ENCODE results near the gene PPM1N. TPM values are rescaled to one million over a fixed set of nuclear protein-coding genes. Genes with fewer than 3 reads are reported as not detected.

The PPM1N gene, protein sequence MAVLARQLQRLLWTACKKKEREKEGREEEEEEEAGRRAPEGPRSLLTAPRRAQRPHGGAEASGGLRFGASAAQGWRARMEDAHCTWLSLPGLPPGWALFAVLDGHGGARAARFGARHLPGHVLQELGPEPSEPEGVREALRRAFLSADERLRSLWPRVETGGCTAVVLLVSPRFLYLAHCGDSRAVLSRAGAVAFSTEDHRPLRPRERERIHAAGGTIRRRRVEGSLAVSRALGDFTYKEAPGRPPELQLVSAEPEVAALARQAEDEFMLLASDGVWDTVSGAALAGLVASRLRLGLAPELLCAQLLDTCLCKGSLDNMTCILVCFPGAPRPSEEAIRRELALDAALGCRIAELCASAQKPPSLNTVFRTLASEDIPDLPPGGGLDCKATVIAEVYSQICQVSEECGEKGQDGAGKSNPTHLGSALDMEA
- under 1 TPM in 1 of 4 donors, not detected in 3; 0.60 TPM for total RNA-seq
- polyA plus RNA-seq: under 1 TPM; 0.29 to 0.90 (median 0.31) TPM
- long read RNA-seq, donor 1: 0 reads
- long read RNA-seq, donor 2, partial matches to known transcripts: 0 of 2 reads
- long read RNA-seq, donor 2, other reads (novel, unspliced or antisense): 1 of 2 reads

DNA sequence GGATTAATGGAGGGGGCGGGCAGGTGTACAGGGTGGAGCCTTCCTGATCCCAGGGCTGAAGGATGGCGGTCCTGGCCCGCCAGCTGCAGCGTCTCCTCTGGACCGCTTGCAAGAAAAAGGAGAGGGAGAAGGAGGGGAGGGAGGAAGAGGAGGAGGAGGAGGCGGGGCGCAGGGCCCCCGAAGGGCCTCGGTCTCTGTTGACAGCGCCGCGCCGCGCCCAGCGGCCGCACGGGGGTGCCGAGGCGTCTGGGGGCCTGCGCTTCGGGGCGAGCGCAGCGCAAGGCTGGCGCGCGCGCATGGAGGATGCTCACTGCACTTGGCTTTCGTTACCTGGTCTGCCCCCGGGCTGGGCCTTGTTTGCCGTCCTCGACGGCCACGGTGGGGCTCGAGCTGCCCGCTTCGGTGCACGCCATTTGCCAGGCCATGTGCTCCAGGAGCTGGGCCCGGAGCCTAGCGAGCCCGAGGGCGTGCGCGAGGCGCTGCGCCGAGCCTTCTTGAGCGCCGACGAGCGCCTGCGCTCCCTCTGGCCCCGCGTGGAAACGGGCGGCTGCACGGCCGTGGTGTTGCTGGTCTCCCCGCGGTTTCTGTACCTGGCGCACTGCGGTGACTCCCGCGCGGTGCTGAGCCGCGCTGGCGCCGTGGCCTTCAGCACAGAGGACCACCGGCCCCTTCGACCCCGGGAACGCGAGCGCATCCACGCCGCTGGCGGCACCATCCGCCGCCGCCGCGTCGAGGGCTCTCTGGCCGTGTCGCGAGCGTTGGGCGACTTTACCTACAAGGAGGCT, at the start of gene PPM1N:
Gene PPM1N, plus strand, starts transcription at position 33 of the 785 bp plus-strand sequence. Its CDS starts 30 bp downstream, at position 63.
- WGBS, 3 donors: 1 to 2% (median 2%) methylated on average over 62 to 89 of the region's 89 CpGs
- Histone ChIP-seq H3K9me3 (no peaks in the 10 kb centered on the region), H3K4me3 (peak within 1 kb of the TSS; percentile 52), H3K27me3 (ENCODE audit: insufficient read depth in 3 of 3, low read length in 2 of 3) (peaks cover 0 to 43% (median 2%) of the 10 kb centered on the region in 3 donors), H3K36me3 (ENCODE audit: insufficient read depth in 1 of 2, low read depth in 1 of 2) (no peaks in the 10 kb centered on the region), H3K4me1 (peaks cover 9% of the 10 kb centered on the region), H3K27ac (no peak within 1 kb of the TSS)
- intact Hi-C loops (cut with DNase I): loop anchor here (1.0 to 10.0 kb wide), 3 partner anchors 21 to 174 kb away; partner anchors contain the start of gene CKM (in 1 of the 2)
- DNase-seq (peak in 1 of 2 donors; percentile 66), ATAC-seq (no peak)
- TF ChIP-seq, protein P1, sequence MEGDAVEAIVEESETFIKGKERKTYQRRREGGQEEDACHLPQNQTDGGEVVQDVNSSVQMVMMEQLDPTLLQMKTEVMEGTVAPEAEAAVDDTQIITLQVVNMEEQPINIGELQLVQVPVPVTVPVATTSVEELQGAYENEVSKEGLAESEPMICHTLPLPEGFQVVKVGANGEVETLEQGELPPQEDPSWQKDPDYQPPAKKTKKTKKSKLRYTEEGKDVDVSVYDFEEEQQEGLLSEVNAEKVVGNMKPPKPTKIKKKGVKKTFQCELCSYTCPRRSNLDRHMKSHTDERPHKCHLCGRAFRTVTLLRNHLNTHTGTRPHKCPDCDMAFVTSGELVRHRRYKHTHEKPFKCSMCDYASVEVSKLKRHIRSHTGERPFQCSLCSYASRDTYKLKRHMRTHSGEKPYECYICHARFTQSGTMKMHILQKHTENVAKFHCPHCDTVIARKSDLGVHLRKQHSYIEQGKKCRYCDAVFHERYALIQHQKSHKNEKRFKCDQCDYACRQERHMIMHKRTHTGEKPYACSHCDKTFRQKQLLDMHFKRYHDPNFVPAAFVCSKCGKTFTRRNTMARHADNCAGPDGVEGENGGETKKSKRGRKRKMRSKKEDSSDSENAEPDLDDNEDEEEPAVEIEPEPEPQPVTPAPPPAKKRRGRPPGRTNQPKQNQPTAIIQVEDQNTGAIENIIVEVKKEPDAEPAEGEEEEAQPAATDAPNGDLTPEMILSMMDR (IDR thresholded peaks at IDR 0.05): no peak

DNA sequence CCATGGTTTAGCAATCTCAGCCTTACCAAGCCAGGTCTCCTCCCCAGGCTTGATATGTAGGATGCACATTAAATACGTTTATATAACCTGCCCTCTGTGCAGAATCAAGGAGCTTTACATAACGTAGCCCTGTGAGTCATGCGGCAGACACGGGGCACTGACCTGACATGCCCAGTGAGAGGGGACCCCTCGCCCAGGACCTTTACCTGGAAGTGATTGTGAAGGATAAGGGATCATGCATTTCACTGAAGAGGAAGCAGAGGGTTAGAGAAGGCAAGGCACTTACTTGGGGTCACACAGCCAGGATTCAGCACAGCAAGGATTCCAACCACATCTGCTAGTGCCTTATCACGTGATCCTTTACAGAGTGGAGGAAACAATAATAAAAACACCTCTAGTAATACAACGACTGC, 49.4 kb upstream of the PPM1N start:
- Histone ChIP-seq H3K9me3 (no peaks in the 10 kb centered on the region), H3K36me3 (ENCODE audit: insufficient read depth in 1 of 2, low read depth in 1 of 2) (no peaks in the 10 kb centered on the region), H3K4me3 (no peak overlapping the region), H3K4me1 (peaks cover 24% of the 10 kb centered on the region), H3K27me3 (ENCODE audit: insufficient read depth in 3 of 3, low read length in 2 of 3) (no peaks in the 10 kb centered on the region), H3K27ac (no peak overlapping the region)
- TF ChIP-seq, protein P1 (IDR thresholded peaks at IDR 0.05): no peak
- DNase-seq: no peak
- intact Hi-C loops (cut with DNase I): no loop called here
- 78 to 80% (median 79%) methylated on average over 7 of the region's 7 CpGs for WGBS, 3 donors
- ATAC-seq: no peak

DNA sequence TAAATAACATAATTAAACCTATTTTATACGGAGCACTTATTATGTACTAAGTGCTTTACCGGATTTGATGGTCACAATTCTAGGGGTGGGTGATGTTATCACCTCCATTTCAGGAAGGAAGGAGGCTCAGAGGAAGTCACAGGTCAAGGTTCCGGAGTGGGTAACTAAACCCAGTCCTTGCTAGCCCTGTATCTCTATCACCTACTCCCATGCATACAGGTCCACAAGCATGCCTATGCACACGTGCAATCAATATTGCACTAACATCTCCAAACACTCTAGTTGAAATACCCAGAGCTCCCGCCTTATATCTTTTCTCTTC, 48.3 kb upstream of the PPM1N start:
- WGBS, 3 donors: 37 to 42% (median 42%) methylated on average over 5 of the region's 5 CpGs
- intact Hi-C loops (cut with DNase I): no loop called here
- ATAC-seq (no peak), DNase-seq (no peak)
- H3K9me3 ChIP-seq: no peaks in the 10 kb centered on the region
- TF ChIP-seq, protein P1 (IDR thresholded peaks at IDR 0.05): no peak
- H3K4me1 ChIP-seq: peaks cover 30% of the 10 kb centered on the region
- no peaks in the 10 kb centered on the region for H3K27me3 ChIP-seq (ENCODE audit: insufficient read depth in 3 of 3, low read length in 2 of 3)
- no peaks in the 10 kb centered on the region for H3K36me3 ChIP-seq (ENCODE audit: insufficient read depth in 1 of 2, low read depth in 1 of 2)
- H3K4me3 ChIP-seq: peak overlapping the region; percentile 65
- H3K27ac ChIP-seq: peak overlapping the region; percentile 52

DNA sequence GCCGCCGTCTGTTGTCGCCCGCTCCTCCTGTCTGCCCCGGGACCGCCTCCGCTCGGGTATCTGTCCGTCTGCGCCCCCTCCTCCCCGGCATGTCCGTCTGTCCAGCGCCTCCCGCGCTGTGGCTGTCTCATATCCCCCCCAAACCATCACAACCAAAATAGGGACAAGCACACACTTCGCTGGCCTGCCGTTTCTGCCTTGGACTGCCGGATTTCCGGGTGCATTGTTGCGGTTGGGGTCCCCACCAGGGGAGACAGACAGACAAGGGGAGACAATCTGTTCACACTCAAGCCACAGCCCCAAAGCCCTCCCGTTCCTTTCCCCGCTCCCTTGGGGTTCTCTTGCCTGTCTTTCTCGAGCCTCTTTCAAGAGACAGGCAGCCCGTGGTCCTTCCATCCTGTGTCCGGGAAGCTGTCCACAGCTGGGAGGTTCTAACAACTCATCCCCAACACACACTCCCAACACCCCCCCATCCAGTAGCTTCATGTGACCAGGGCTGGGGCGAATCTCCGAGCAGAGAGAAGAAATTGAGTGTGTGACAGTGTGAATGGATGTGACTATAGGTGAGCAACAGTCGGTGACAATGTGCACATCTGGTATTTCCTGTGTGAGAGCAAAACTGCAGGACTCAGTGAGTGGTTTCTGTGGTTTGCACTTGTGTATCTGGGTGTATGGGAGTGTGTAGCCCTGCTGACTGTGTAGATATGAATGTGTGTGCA, 47.0 kb upstream of the PPM1N start:
- ATAC-seq: peak in 1 of 4 donors; percentile 1
- H3K4me3 ChIP-seq: peak overlapping the region; percentile 65
- peaks cover 40% of the 10 kb centered on the region for H3K4me1 ChIP-seq
- H3K9me3 ChIP-seq: no peaks in the 10 kb centered on the region
- peak; percentile 29 to 60 for DNase-seq
- intact Hi-C loops (cut with DNase I): no loop called here
- TF ChIP-seq, protein P1 (IDR thresholded peaks at IDR 0.05): no peak
- no peaks in the 10 kb centered on the region for H3K27me3 ChIP-seq (ENCODE audit: insufficient read depth in 3 of 3, low read length in 2 of 3)
- WGBS, 3 donors: 4 to 7% (median 6%) methylated on average over 25 to 28 of the region's 28 CpGs
- peak overlapping the region; percentile 38 for H3K27ac ChIP-seq
- no peaks in the 10 kb centered on the region for H3K36me3 ChIP-seq (ENCODE audit: insufficient read depth in 1 of 2, low read depth in 1 of 2)

Data from psoas muscle (tissue), 8 donors.